BLaER1 treated with 17β-estradiol and CSF1 and Interleukin-3, amounts not matched to agents 10 nM and 100 nM (cell line): ENCODE measurements around the gene MPI.
A peak's percentile ranks its signal among the peaks of the same experiment; 100 is the strongest.
"Not testable (repeated sequence)": the region's sequence is repeated elsewhere in the genome, so short reads cannot be mapped to it uniquely, and the experiment has no call there.

ENCODE experiments used
- H3K27ac ChIP-seq, 11 experiments: shearing (Covaris generic); formaldehyde crosslinking; 2 replicates each; pipeline ENCODE4 v1.8.1; 2022
- H3K27me3 ChIP-seq, 11 experiments: shearing (Covaris generic); formaldehyde crosslinking; 2 replicates each; pipeline ENCODE4 v1.8.1; 2022
- H3K36me3 ChIP-seq, 11 experiments: shearing (Covaris generic); formaldehyde crosslinking; 2 replicates each; pipeline ENCODE4 v1.8.1; 2022
- H3K4me1 ChIP-seq, 10 experiments: shearing (Covaris generic); formaldehyde crosslinking; 2 replicates each; pipeline ENCODE4 v1.8.1; 2022
- H3K4me2 ChIP-seq, 11 experiments: shearing (Covaris generic); formaldehyde crosslinking; 2 replicates each; pipeline ENCODE4 v1.8.1; 2022
- H3K4me3 ChIP-seq, 10 experiments: shearing (Covaris generic); formaldehyde crosslinking; 2 replicates each; pipeline ENCODE4 v1.8.1; 2022
- H3K9ac ChIP-seq, 11 experiments: shearing (Covaris generic); formaldehyde crosslinking; 2 replicates each; pipeline ENCODE4 v1.8.1; 2022
- H3K9me3 ChIP-seq, 11 experiments: shearing (Covaris generic); formaldehyde crosslinking; replicated peaks in 1 of 11; 2 replicates each; pipeline ENCODE4 v1.8.1; 2022
- H4K20me1 ChIP-seq, 11 experiments: shearing (Covaris generic); formaldehyde crosslinking; 2 replicates each; pipeline ENCODE4 v1.8.1; 2022
- Cebpa-rat ChIP-seq, 11 experiments: shearing (Covaris generic); IDR thresholded peaks; 2 replicates each; pipeline ENCODE4 v1.8.1; 2022

Gene MPI

GRCh38 chr15:74873036-74873755 is 16.6 kb upstream of the MPI start, which contains the start of gene SCAMP2:
TSS of gene SCAMP2 (minus strand) at chr15:74873365. CDS start at chr15:74873255, 110 bp downstream.
- Histone ChIP-seq H4K20me1 (peaks cover 0 to 47% (median 11%) of the 10 kb centered on the region in 11 experiments; a peak in 16 of 22 replicates), H3K27ac (peak within 1 kb of the TSS; percentile 89 to 100 (median 96)), H3K9me3 (peaks cover 0 to 1% (median 0%) of the 10 kb centered on the region in 11 experiments; a peak in 4 of 22 replicates), H3K36me3 (peaks cover 0 to 10% (median 6%) of the 10 kb centered on the region in 11 experiments; a peak in 8 of 22 replicates), H3K27me3 (no peaks in the 10 kb centered on the region), H3K9ac (peak within 1 kb of the TSS; percentile 90 to 99 (median 96)), H3K4me2 (peak within 1 kb of the TSS; percentile 89 to 100 (median 98)), H3K4me3 (peak within 1 kb of the TSS; percentile 68 to 87 (median 78)), H3K4me1 (peaks cover 44 to 54% (median 50%) of the 10 kb centered on the region in 10 experiments)
- no peak for TF ChIP-seq Cebpa-rat (IDR thresholded peaks at IDR 0.05)

GRCh38 chr15:74873756-74874424 is 16.0 kb upstream of the MPI start:
- Histone ChIP-seq H4K20me1 (peaks cover 0 to 40% (median 11%) of the 10 kb centered on the region in 11 experiments; a peak in 16 of 22 replicates), H3K4me1 (peaks cover 37 to 47% (median 44%) of the 10 kb centered on the region in 10 experiments), H3K9me3 (no peaks in the 10 kb centered on the region; a peak in 1 of 22 replicates), H3K36me3 (peaks cover 0 to 5% (median under 1%) of the 10 kb centered on the region in 11 experiments; a peak in 5 of 22 replicates), H3K4me2 (peak overlapping the region; percentile 75 to 100 (median 98)), H3K4me3 (peak overlapping the region; percentile 68 to 87 (median 78)), H3K27me3 (no peaks in the 10 kb centered on the region), H3K27ac (peak overlapping the region; percentile 89 to 100 (median 96); a peak in 20 of 22 replicates), H3K9ac (peak overlapping the region; percentile 90 to 99 (median 96); a peak in 21 of 22 replicates)
- no peak for TF ChIP-seq Cebpa-rat (IDR thresholded peaks at IDR 0.05)

- H4K20me1 ChIP-seq: no peaks in the 10 kb centered on the region
- H3K4me2 ChIP-seq: no peak overlapping the region
- H3K9ac ChIP-seq: no peak overlapping the region
- peaks cover 16 to 22% (median 21%) of the 10 kb centered on the region in 11 experiments for H3K9me3 ChIP-seq
- H3K4me1 ChIP-seq: peaks cover 7 to 10% (median 9%) of the 10 kb centered on the region in 10 experiments; a peak in 17 of 20 replicates
- no peak for TF ChIP-seq Cebpa-rat (IDR thresholded peaks at IDR 0.05)
- H3K27ac ChIP-seq: no peak overlapping the region
- H3K27me3 ChIP-seq: no peaks in the 10 kb centered on the region
- H3K36me3 ChIP-seq: peaks cover 0 to 7% (median 0%) of the 10 kb centered on the region in 11 experiments; a peak in 3 of 22 replicates
- no peak overlapping the region for H3K4me3 ChIP-seq
Measured at GRCh38 chr15:74878273-74878672, 11.6 kb upstream of the MPI start.

GRCh38 chr15:74882528-74882927 is 7.3 kb upstream of the MPI start:
- H3K4me3 ChIP-seq: no peak overlapping the region
- TF ChIP-seq Cebpa-rat (IDR thresholded peaks at IDR 0.05): no peak
- no peak overlapping the region for H3K9ac ChIP-seq

GRCh38 chr15:74884428-74885223 is 5.2 kb upstream of the MPI start:
- Histone ChIP-seq H3K4me3 (no peak overlapping the region), H3K9me3 (peaks cover 16 to 26% (median 23%) of the 10 kb centered on the region in 11 experiments), H3K9ac (peak overlapping the region in 2 of 11 experiments; percentile 5 to 25; a peak in 2 of 22 replicates), H3K4me1 (peaks cover 19 to 51% (median 25%) of the 10 kb centered on the region in 10 experiments), H3K27me3 (no peaks in the 10 kb centered on the region), H3K27ac (peak overlapping the region in 3 of 11 experiments; percentile 30 to 46 (median 36); a peak in 7 of 22 replicates), H4K20me1 (no peaks in the 10 kb centered on the region), H3K36me3 (peaks cover 0 to 7% (median 0%) of the 10 kb centered on the region in 11 experiments; a peak in 3 of 22 replicates), H3K4me2 (peak overlapping the region; percentile 29 to 81 (median 63))
- no peak for TF ChIP-seq Cebpa-rat (IDR thresholded peaks at IDR 0.05)

More at GRCh38 chr15:74882528-74882927, 7.3 kb upstream of the MPI start:
- peaks cover 12 to 41% (median 17%) of the 10 kb centered on the region in 10 experiments for H3K4me1 ChIP-seq
- H3K27ac ChIP-seq: no peak overlapping the region
- H4K20me1 ChIP-seq: no peaks in the 10 kb centered on the region
- peaks cover 16 to 26% (median 23%) of the 10 kb centered on the region in 11 experiments for H3K9me3 ChIP-seq
- no peak overlapping the region for H3K4me2 ChIP-seq
- H3K27me3 ChIP-seq: no peaks in the 10 kb centered on the region
- peaks cover 0 to 7% (median 0%) of the 10 kb centered on the region in 11 experiments; a peak in 3 of 22 replicates for H3K36me3 ChIP-seq

- no peak for TF ChIP-seq Cebpa-rat (IDR thresholded peaks at IDR 0.05)
- H3K36me3 ChIP-seq: peaks cover 0 to 7% (median 0%) of the 10 kb centered on the region in 11 experiments; a peak in 3 of 22 replicates
- H3K9ac ChIP-seq: no peak overlapping the region
- H4K20me1 ChIP-seq: no peaks in the 10 kb centered on the region
- no peak overlapping the region for H3K4me3 ChIP-seq
- H3K4me1 ChIP-seq: peaks cover 23 to 53% (median 29%) of the 10 kb centered on the region in 10 experiments
- H3K27me3 ChIP-seq: no peaks in the 10 kb centered on the region
- peaks cover 16 to 26% (median 23%) of the 10 kb centered on the region in 11 experiments for H3K9me3 ChIP-seq
- peak overlapping the region in 3 of 11 experiments; percentile 71 to 81 (median 71); a peak in 6 of 22 replicates for H3K4me2 ChIP-seq
- H3K27ac ChIP-seq: peak overlapping the region in 3 of 11 experiments; percentile 56 to 64 (median 56); a peak in 5 of 22 replicates
Measured at GRCh38 chr15:74885461-74885860, 4.4 kb upstream of the MPI start.

- H3K4me3 ChIP-seq, H3K4me2 ChIP-seq, H3K9ac ChIP-seq, H4K20me1 ChIP-seq, H3K27me3 ChIP-seq, H3K27ac ChIP-seq: not testable (repeated sequence)
- peaks cover 31 to 71% (median 39%) of the 10 kb centered on the region in 10 experiments for H3K4me1 ChIP-seq
- peaks cover 6 to 10% (median 8%) of the 10 kb centered on the region in 11 experiments for H3K9me3 ChIP-seq
- H3K36me3 ChIP-seq: peaks cover 6 to 18% (median 15%) of the 10 kb centered on the region in 11 experiments
Measured at GRCh38 chr15:74887537-74888193, 2.2 kb upstream of the MPI start.
